ENCODE results near the gene SLC25A18.
"Not testable (repeated sequence)": the region's sequence is repeated elsewhere in the genome, so short reads cannot be mapped to it uniquely, and the experiment has no call there.

Gene SLC25A18

DNA sequence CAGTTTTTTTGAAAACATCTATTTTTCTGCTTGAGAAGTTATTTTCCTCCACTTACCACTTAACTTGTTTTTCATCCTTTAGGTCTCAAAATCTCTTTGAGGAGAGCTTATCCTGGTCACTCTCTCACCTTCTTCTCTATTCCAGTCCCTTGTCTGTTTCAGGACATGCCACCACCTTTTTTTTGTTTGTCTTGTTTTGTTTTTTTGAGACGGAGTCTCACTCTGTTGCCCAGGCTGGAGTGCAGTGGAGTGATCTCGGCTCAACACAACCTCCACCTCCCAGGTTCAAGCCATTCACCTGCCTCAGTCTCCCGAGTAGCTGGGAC lies 70.7 kb downstream of the SLC25A18 start:
- Histone ChIP-seq H3K27ac (ENCODE audit: low read depth, low read length) (peak overlapping the region; percentile 70; the same call in 1 of the 2 replicates), H3K27me3 (ENCODE audit: control insufficient read depth, insufficient read depth, low read length) (no peaks in the 10 kb centered on the region), H3K9ac (ENCODE audit: low read length) (no peak overlapping the region)

DNA sequence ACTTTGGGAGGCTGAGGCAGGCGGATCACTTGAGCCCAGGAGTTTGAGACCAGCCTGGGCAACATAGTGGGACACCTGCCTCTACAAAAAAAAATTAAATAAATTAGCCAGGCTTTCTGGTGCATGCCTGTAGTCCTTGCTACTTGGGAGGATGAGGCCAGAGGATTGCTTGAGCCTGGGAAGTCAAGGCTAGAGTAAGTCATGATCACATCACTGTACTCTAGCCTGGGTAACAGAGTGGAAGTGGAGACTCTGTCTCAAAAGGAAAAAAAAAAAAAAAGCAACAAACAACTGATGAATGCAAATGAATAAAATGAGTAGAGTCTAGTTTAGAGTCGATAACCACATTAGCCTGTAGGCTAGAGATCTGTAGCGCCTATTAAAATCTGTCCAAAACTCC lies 71.4 kb downstream of the SLC25A18 start:
- no peaks in the 10 kb centered on the region for H3K36me3 ChIP-seq (ENCODE audit: control insufficient read depth, insufficient read depth, low read length)
- no peak overlapping the region for H3K27ac ChIP-seq (ENCODE audit: low read depth, low read length)
- H3K27me3 ChIP-seq (ENCODE audit: control insufficient read depth, insufficient read depth, low read length) = no peaks in the 10 kb centered on the region
- peaks cover 15% of the 10 kb centered on the region; the same call in 1 of the 2 replicates for H3K4me1 ChIP-seq (ENCODE audit: control insufficient read depth, insufficient read depth, low read length)
- no peak overlapping the region for H3K4me3 ChIP-seq (ENCODE audit: low read depth, low read length)
- H3K9ac ChIP-seq (ENCODE audit: low read length) = no peak overlapping the region
- H3K9me3 ChIP-seq (ENCODE audit: control insufficient read depth, insufficient read depth, low read depth, low read length) = no peaks in the 10 kb centered on the region

More for the DNA sequence above, 70.7 kb downstream of the SLC25A18 start:
- Histone ChIP-seq H3K4me3 (ENCODE audit: low read depth, low read length) (no peak overlapping the region), H3K4me1 (ENCODE audit: control insufficient read depth, insufficient read depth, low read length) (peaks cover 15% of the 10 kb centered on the region; the same call in 1 of the 2 replicates), H3K9me3 (ENCODE audit: control insufficient read depth, insufficient read depth, low read depth, low read length) (no peaks in the 10 kb centered on the region), H3K36me3 (ENCODE audit: control insufficient read depth, insufficient read depth, low read length) (no peaks in the 10 kb centered on the region)

DNA sequence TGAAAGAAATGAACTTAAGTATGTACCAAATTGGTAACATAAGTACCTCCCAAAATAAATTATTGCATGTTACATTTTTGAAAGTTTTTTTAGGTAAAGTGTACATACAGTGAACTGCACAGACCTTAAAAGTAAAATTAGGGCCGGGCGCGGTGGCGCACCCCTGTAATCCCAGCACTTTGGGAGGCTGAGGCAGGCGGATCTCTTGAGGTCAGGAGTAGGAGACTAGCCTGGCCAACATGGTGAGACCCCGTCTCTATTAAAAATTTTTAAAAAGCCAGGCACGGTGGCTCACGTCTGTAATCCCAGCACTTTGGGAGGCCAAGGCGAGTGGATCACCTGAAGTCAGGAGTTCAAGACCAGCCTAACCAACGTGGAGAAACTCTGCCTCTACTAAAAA lies 73.6 kb downstream of the SLC25A18 start:
- H3K27me3 ChIP-seq (ENCODE audit: control insufficient read depth, insufficient read depth, low read length); H3K9me3 ChIP-seq (ENCODE audit: control insufficient read depth, insufficient read depth, low read depth, low read length); H3K36me3 ChIP-seq (ENCODE audit: control insufficient read depth, insufficient read depth, low read length); H3K9ac ChIP-seq (ENCODE audit: low read length); H3K27ac ChIP-seq (ENCODE audit: low read depth, low read length); H3K4me3 ChIP-seq (ENCODE audit: low read depth, low read length): not testable (repeated sequence)
- H3K4me1 ChIP-seq (ENCODE audit: control insufficient read depth, insufficient read depth, low read length) = peaks cover 15% of the 10 kb centered on the region; the same call in 1 of the 2 replicates

DNA sequence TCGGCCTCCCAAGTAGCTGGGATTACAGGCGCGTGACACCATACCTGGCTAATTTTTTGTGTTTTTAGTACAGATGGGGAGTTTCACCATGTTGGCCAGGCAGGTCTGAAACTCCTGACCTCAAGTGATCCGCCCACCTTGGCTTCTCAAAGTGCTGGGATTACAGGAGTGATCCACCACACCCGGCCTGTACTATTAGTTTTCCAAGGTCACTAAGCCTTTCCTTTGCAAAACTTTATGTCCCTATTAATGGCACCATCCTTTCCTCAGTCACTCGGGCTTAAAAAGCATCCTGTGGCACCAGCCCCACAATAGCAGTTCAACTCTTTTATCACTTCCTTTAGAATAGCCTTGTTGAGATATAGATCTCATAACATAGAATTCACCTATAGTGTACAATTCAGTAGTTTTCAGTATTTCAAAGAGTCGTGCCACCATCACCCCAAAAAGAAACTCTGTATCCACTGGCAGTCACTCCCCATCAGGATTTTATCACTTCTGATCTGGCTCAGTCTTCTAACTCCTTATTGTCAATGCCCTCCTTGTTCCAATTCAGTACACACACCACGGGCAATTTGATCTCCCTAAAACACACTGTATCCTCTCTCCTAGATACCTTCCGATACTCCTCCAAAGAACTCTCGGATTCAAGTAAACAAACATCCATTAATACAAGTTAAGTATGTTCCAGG lies 74.3 kb downstream of the SLC25A18 start:
- Histone ChIP-seq H3K9me3 (ENCODE audit: control insufficient read depth, insufficient read depth, low read depth, low read length) (0 out of 2 replicates have a peak, but pooled peaks cover 3% of the 10 kb centered on the region), H3K36me3 (ENCODE audit: control insufficient read depth, insufficient read depth, low read length) (peaks cover 6% of the 10 kb centered on the region; the same call in 1 of the 2 replicates), H3K27me3 (ENCODE audit: control insufficient read depth, insufficient read depth, low read length) (no peaks in the 10 kb centered on the region), H3K9ac (ENCODE audit: low read length) (peak overlapping the region; percentile 95), H3K27ac (ENCODE audit: low read depth, low read length) (peak overlapping the region; percentile 93; the same call in 1 of the 2 replicates), H3K4me3 (ENCODE audit: low read depth, low read length) (peak overlapping the region; percentile 81), H3K4me1 (ENCODE audit: control insufficient read depth, insufficient read depth, low read length) (peaks cover 15% of the 10 kb centered on the region; the same call in 1 of the 2 replicates)

DNA sequence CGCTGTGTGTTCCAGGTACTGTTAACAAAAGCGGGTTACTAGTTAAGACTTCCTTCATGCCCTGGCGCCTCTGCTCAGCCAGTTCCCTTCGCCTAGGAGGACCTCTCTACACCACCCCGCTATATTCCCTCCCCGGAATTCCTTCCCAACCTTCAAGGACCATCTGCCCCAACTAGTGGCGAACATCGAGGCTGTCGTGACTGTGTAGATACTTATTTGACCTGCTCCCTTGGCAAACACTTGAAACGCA lies 74.8 kb downstream of the SLC25A18 start:
- peaks cover 12% of the 10 kb centered on the region; the same call in 1 of the 2 replicates for H3K4me1 ChIP-seq (ENCODE audit: control insufficient read depth, insufficient read depth, low read length)
- peak overlapping the region; percentile 95 for H3K9ac ChIP-seq (ENCODE audit: low read length)
- peaks cover 6% of the 10 kb centered on the region; the same call in 1 of the 2 replicates for H3K36me3 ChIP-seq (ENCODE audit: control insufficient read depth, insufficient read depth, low read length)
- peak overlapping the region; percentile 93; the same call in 1 of the 2 replicates for H3K27ac ChIP-seq (ENCODE audit: low read depth, low read length)
- H3K27me3 ChIP-seq (ENCODE audit: control insufficient read depth, insufficient read depth, low read length) = no peaks in the 10 kb centered on the region
- H3K9me3 ChIP-seq (ENCODE audit: control insufficient read depth, insufficient read depth, low read depth, low read length) = 0 out of 2 replicates have a peak, but pooled peaks cover 3% of the 10 kb centered on the region
- H3K4me3 ChIP-seq (ENCODE audit: low read depth, low read length) = peak overlapping the region; percentile 81

DNA sequence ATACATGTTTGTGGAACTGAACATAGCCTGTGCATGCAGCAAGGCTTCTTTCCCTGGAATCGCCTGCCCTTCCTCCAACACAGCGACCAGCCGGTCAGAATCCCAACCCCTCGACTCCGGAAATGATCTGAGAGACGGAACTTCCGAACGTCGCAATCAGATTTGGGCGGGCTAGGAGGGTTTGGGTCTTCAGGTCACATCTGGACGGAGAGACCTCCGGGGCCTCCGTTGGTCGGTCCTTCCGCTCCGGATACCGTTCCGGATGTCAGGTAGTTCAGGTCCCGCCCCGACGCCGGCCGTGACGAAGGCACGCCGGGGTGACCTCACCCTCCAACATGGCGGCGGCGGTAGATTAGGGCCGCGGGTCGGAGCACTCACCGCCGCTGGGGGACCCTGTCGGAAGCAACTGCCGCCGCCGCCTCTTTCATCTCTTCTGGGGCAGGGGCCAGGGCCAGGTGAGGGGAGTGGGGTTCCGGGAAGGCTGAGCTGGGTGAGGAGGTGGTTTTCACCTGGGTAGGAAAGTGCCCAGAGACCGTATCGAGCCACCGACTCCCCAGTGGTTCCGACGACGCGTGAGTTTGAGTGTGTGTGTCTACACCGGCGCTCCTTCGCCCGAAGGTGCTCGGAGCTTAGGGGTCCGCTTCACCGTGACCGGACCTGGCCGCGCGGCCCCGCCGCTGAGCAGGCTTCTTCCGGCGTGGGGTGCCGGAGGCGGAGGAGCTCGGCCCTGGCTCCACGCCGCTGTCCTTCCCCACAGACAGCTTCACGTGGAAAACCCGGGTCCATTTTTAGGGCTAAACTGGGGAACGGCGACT lies 75.3 kb downstream of the SLC25A18 start, which contains the start of gene BCL2L13:
Gene BCL2L13, plus strand, starts transcription at position 326 of the 815 bp plus-strand sequence. CDS start 16,955 bp downstream, outside the sequence.
- peaks cover 7% of the 10 kb centered on the region; the same call in 1 of the 2 replicates for H3K4me1 ChIP-seq (ENCODE audit: control insufficient read depth, insufficient read depth, low read length)
- peak within 1 kb of the TSS; percentile 95 for H3K9ac ChIP-seq (ENCODE audit: low read length)
- H3K4me3 ChIP-seq (ENCODE audit: low read depth, low read length) = peak within 1 kb of the TSS; percentile 81
- peaks cover 6% of the 10 kb centered on the region; the same call in 1 of the 2 replicates for H3K36me3 ChIP-seq (ENCODE audit: control insufficient read depth, insufficient read depth, low read length)
- H3K27ac ChIP-seq (ENCODE audit: low read depth, low read length) = peak within 1 kb of the TSS; percentile 93
- H3K27me3 ChIP-seq (ENCODE audit: control insufficient read depth, insufficient read depth, low read length) = no peaks in the 10 kb centered on the region
- H3K9me3 ChIP-seq (ENCODE audit: control insufficient read depth, insufficient read depth, low read depth, low read length) = 0 out of 2 replicates have a peak, but pooled peaks cover 3% of the 10 kb centered on the region

DNA sequence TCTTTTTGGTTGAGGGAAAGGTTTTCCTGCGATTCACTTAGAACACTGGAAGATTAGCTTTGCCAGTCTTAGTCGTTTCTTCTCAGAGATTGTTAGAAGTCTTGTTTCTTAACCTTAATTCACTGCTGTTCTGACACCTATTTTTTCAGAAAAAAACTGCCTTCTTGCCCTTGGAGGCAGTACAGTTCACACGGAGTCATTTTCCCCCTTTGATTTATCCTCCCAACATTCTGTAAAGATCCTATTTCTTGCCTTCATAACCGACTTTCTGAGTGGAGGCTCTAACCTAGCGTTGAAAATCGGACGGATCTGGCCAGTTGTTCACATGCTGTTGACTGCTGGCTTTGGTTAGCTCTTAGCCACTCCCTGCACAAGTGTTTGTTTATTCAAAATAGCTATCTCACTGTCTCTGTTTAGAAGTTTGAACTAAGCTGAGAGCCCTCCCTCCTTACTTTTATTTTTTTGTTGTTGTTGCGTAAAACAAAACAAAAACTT lies 76.0 kb downstream of the SLC25A18 start:
- no peaks in the 10 kb centered on the region for H3K27me3 ChIP-seq (ENCODE audit: control insufficient read depth, insufficient read depth, low read length)
- H3K27ac ChIP-seq (ENCODE audit: low read depth, low read length) = peak overlapping the region; percentile 93
- H3K4me3 ChIP-seq (ENCODE audit: low read depth, low read length) = peak overlapping the region; percentile 81
- 0 out of 2 replicates have a peak, but pooled peaks cover 5% of the 10 kb centered on the region for H3K4me1 ChIP-seq (ENCODE audit: control insufficient read depth, insufficient read depth, low read length)
- H3K36me3 ChIP-seq (ENCODE audit: control insufficient read depth, insufficient read depth, low read length) = peaks cover 6% of the 10 kb centered on the region; the same call in 1 of the 2 replicates
- 0 out of 2 replicates have a peak, but pooled peaks cover 3% of the 10 kb centered on the region for H3K9me3 ChIP-seq (ENCODE audit: control insufficient read depth, insufficient read depth, low read depth, low read length)
- H3K9ac ChIP-seq (ENCODE audit: low read length) = peak overlapping the region; percentile 95

All from HUES6 (cell line).